Stimulated activated CD8-positive, alpha-beta memory T cell treated with anti-CD3 and anti-CD28 coated beads, Interleukin-2, amount 100 ng/mL, for 48 hours (primary cell): ENCODE measurements around the gene PCDHGC3.
"Not testable (repeated sequence)": the region's sequence is repeated elsewhere in the genome, so short reads cannot be mapped to it uniquely, and the experiment has no call there.

Experiments used
- DNase-seq, 2 donors: peaks; one replicate each; pipeline ENCODE4 v3.0.0-alpha.2; 2020; ENCODE audit warnings: low read depth in 2 of 2

The PCDHGC3 gene

GRCh38 chr5:141475625-141476131, at the start of gene PCDHGC3:
PCDHGC3 (plus strand) TSS chr5:141475966; CDS start chr5:141476117, 151 bp downstream.
- DNase-seq, result peak; percentile 22 to 46

GRCh38 chr5:141427783-141428426, 47.9 kb upstream of the PCDHGC3 start:
- DNase-seq, result no peak

DNA sequence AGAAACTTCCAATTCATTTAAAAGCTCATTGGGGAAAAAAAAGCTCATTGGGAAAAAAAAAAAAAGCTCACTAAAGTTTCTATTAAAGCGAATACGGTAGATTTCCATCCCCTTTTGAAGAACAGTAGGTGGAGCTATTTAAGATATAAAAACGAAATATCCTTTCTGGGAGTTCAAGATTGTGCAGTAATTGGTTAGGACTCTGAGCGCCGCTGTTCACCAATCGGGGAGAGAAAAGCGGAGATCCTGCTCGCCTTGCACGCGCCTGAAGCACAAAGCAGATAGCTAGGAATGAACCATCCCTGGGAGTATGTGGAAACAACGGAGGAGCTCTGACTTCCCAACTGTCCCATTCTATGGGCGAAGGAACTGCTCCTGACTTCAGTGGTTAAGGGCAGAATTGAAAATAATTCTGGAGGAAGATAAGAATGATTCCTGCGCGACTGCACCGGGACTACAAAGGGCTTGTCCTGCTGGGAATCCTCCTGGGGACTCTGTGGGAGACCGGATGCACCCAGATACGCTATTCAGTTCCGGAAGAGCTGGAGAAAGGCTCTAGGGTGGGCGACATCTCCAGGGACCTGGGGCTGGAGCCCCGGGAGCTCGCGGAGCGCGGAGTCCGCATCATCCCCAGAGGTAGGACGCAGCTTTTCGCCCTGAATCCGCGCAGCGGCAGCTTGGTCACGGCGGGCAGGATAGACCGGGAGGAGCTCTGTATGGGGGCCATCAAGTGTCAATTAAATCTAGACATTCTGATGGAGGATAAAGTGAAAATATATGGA, 45.2 kb upstream of the PCDHGC3 start, which contains the start of gene PCDHGA12:
TSS of gene PCDHGA12 (plus strand) at position 176 of the 782 bp plus-strand sequence. CDS start at position 429, 253 bp downstream.
- DNase-seq, result no peak

DNA sequence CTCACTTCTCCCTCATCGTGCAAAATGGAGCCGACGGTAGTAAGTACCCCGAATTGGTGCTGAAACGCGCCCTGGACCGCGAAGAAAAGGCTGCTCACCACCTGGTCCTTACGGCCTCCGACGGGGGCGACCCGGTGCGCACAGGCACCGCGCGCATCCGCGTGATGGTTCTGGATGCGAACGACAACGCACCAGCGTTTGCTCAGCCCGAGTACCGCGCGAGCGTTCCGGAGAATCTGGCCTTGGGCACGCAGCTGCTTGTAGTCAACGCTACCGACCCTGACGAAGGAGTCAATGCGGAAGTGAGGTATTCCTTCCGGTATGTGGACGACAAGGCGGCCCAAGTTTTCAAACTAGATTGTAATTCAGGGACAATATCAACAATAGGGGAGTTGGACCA, 44.5 kb upstream of the PCDHGC3 start:
- DNase-seq, result no peak

DNA sequence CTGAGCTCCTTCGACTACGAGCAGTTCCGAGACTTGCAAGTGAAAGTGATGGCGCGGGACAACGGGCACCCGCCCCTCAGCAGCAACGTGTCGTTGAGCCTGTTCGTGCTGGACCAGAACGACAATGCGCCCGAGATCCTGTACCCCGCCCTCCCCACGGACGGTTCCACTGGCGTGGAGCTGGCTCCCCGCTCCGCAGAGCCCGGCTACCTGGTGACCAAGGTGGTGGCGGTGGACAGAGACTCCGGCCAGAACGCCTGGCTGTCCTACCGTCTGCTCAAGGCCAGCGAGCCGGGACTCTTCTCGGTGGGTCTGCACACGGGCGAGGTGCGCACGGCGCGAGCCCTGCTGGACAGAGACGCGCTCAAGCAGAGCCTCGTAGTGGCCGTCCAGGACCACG, 43.5 kb upstream of the PCDHGC3 start:
- not testable (repeated sequence) for DNase-seq

- DNase-seq, result not testable (repeated sequence)
Measured at GRCh38 chr5:141432726-141433125, 43.0 kb upstream of the PCDHGC3 start.

- DNase-seq, result no peak
Measured at GRCh38 chr5:141434006-141434405, 41.8 kb upstream of the PCDHGC3 start.

GRCh38 chr5:141437221-141437620, 38.5 kb upstream of the PCDHGC3 start:
- no peak for DNase-seq

DNA sequence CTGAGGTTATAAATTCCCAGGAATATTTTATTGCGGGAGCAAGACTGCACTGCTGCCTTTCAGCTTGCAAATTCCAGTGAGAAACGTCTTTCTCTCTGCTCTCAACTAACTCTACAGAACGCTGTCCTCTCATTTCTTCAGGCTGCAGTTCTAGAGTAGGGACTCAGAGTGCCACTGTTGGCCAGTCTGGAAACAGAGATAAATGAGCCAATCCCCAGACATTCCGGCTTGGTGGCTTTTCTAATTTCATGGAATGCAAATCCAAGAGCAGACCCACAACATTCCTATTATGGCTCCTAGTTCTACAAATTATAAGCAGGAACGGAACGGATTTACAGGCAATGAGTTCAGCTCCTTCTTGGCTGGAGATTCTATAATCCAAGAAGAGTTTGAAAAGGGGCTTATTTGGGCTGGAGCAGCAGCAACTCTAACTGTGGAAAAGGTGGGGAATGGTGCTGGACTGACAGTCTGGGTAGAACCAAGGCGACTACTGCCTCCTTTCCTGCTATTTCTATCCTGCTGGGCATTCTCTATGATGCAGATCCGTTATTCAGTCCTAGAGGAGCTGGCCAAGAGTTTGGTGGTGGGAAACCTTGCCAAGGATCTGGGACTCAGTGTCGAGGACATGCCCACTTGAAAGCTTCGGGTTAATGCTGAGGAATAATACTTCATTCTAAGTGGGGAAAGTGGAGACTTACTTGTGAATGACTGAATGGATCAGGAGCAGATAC, 36.2 kb upstream of the PCDHGC3 start:
- DNase-seq, result no peak

DNA sequence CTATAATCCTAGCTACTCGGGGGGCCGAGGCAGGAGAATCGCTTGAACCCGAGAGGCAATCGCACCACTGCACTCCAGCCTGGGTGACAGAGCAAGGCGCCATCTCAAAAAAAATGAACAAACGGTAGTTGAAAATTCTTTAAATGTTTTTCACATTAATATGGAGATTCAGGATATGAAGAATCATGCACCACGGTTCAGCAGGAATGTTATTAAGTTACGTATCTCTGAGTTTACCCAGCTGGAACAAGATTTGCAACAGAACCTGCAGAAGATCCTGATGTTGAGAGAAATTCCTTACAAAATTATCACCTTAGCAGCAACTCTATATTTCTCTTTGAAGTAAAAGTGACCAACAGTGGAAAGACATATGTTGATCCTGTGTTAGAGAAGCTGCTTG, 35.4 kb upstream of the PCDHGC3 start:
- DNase-seq, result no peak

DNA sequence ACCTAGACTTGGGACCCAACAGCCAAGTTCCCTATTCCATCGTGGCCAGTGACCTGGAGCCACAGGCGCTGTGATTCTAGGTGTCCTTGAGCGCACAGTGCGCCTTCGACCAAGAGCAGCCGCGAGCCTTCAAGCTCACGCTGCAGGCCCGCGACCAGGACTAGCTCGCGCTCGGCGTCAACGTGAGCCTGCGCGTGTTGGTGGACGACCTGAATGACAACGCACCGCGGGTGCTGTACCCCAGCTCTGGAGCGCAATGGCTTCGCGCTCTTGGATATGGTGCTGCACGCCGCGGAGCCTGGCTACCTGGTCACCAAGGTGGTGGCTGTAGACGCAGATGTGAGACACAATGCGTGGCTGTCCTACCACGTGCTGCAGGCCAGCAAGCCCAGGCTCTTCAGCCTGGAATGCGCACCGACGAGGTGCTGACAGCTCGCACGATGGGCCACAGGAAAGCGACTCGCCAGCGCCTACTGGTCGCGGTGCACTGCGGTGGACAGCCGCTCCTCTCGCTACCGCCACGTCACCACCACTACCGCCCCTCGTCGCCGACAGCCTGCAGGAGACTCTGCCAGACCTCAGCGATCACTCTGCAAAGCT, 34.1 kb upstream of the PCDHGC3 start:
- no peak for DNase-seq

DNA sequence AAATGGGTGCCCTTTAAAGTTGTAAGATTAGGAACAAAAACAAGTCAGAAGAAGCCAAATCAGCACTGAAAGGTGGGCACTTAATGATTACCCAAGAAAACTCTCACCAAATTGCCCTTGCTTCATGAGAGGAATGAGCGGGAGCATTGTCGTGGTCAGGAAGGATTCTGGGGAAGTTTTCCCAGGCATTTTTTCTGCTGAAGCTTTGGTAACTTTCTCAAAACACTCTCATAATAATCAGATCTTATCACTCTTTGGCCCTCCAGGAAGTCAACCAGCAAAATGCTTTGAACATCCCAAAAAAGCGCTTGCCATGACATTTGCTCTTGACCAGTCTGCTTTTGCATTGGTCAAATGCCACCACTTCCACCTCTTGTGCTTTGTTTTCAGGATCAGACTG, 10.4 kb upstream of the PCDHGC3 start:
- no peak for DNase-seq

GRCh38 chr5:141476132-141476911, 556 bp downstream of the PCDHGC3 start:
- no peak for DNase-seq

DNA sequence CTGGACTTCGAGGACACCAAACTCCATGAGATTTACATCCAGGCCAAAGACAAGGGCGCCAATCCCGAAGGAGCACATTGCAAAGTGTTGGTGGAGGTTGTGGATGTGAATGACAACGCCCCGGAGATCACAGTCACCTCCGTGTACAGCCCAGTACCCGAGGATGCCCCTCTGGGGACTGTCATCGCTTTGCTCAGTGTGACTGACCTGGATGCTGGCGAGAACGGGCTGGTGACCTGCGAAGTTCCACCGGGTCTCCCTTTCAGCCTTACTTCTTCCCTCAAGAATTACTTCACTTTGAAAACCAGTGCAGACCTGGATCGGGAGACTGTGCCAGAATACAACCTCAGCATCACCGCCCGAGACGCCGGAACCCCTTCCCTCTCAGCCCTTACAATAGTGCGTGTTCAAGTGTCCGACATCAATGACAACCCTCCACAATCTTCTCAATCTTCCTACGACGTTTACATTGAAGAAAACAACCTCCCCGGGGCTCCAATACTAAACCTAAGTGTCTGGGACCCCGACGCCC, 1.3 kb downstream of the PCDHGC3 start:
- no peak for DNase-seq

GRCh38 chr5:141477815-141478214, 2.0 kb downstream of the PCDHGC3 start:
- no peak for DNase-seq

DNA sequence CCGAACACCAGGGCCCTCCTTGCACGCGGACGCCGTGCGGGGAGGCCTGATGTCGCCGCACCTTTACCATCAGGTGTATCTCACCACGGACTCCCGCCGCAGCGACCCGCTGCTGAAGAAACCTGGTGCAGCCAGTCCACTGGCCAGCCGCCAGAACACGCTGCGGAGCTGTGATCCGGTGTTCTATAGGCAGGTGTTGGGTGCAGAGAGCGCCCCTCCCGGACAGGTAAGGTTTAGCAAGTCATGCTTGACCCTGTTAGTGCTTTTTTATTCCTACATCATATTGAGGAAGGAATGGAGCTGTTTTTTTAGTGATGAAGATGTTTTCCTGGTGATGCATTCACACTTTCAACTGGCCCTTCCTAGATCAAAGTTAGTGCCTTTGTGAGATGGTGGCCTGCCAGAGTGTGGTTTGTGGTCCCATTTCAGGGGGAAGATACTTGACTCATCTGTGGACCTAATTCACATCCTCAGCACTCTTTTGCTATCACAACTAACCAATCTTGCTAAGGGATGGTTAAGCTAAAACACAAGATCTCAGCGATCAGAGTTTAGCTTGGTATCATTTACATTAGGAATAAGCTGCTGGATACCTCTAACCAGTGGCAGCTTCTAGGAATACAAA, 2.7 kb downstream of the PCDHGC3 start:
- no peak for DNase-seq

DNA sequence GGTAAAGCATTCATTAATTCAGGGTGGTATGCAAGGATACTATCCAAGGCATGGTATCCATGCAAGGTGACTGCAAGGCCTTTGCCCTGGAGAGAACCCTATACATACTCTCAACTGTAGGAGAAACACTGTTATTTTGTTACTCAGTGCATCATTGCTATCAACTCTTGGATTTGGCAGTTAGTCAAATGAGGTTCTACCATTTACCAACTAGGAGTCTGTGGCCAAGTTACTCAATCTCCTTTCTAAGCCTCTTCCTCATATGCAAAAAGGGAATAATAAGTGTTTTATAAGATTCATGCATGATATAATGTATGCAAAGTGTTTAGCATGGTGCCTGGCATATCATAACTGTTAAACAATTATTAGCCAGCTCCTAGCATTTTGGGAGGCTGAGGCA, 4.0 kb downstream of the PCDHGC3 start:
- no peak for DNase-seq

DNA sequence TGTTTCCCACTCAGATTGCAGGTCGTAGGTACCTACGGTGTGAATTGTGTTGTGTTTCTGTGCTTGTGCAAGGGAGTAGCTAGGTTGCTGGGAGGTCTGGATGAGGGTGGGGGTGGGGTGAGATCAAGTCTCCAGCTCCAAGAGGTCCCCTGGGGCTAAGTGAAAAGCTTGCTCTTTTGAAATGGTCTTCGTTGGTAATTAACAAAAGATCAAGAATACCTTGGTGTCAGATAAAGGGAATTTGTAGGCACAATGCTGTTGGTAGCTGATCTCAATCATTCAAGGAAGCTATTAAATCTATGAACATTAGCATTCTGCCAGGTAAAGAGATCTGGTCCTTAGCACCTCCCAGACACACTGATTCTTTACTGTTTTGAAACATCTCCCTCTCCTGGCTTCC, 8.1 kb downstream of the PCDHGC3 start:
- DNase-seq, result no peak

GRCh38 chr5:141484310-141484640, 8.5 kb downstream of the PCDHGC3 start:
- DNase-seq, result no peak

DNA sequence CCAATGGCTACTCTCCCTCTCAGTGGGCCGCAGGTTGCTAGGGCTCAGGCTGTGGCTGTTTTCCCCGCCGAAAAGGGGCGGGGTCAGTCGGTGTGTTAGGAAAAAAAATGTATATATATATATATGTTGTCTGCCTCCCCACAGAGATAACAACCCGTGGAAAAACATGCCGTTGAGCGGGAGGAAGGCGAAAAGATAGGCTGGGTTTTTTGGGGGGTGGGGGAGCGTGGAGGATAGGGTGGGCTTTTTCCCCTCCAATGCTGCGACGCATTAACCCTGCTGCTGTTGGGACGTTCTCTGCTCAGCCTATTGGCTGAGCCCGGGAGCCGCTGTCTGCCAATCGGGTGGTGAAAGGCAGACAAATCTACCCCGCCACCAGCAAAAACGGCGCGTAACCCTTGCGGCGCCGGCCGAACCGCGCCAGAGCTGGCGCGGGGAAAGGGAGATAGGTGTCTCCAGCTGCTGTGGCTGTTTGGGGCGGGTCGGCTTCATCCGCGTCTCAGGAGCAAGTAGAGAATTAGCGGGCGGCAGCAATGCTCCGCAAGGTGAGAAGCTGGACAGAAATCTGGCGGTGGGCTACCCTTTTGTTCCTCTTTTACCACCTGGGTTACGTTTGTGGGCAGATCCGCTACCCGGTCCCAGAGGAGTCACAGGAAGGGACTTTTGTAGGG, 9.0 kb downstream of the PCDHGC3 start, which contains the start of gene PCDHGC4:
TSS of gene PCDHGC4 (plus strand) at position 390 of the 671 bp plus-strand sequence. CDS start at position 534, 144 bp downstream.
- DNase-seq, result no peak
